Uterus (tissue), 4 donors: Measurements from ENCODE around the gene SAYSD1. TPM values are rescaled to one million over a fixed set of nuclear protein-coding genes. Genes with fewer than 3 reads are reported as not detected.
A peak's percentile ranks its signal among the peaks of the same experiment; 100 is the strongest.

Experiments
- DNase-seq, 2 donors: peaks; one replicate each; pipeline ENCODE4 v3.0.0-alpha.2; 2019 to 2020
- H3K27ac ChIP-seq, 2 donors: fragments of 200-600 bp; sonication (generic); 1 replicate in 1 of 2; 2 replicates in 1 of 2; pipeline ENCODE4 v1.5.1; 2016 to 2018
- H3K27me3 ChIP-seq, 2 donors: fragments of 200-600 bp; sonication (generic); one replicate each; pipeline ENCODE4 v1.5.1; 2018 to 2019; ENCODE audit warnings: control low read depth in 1 of 2
- H3K36me3 ChIP-seq, 2 donors: fragments of 200-600 bp; sonication (generic); one replicate each; pipeline ENCODE4 v1.5.1; 2019; ENCODE audit warnings: control low read depth in 1 of 2
- H3K4me1 ChIP-seq, 2 donors: fragments of 200-600 bp; sonication (generic); one replicate each; pipeline ENCODE4 v1.5.1; 2018 to 2019; ENCODE audit warnings: control low read depth in 1 of 2
- H3K4me3 ChIP-seq, 2 donors: fragments of 200-600 bp; sonication (generic); 1 replicate in 1 of 2; 2 replicates in 1 of 2; pipeline ENCODE4 v1.5.1; 2018 to 2019; ENCODE audit warnings: mild to moderate bottlenecking in 1 of 2
- H3K9me3 ChIP-seq, 2 donors: fragments of 200-600 bp; sonication (generic); one replicate each; pipeline ENCODE4 v1.5.1; 2019; ENCODE audit warnings: control low read depth in 1 of 2
- POLR2A ChIP-seq, 2 donors: fragments of 450-650 bp; IDR thresholded peaks; one replicate each; pipeline ENCODE4 v1.6.1; 2016; ENCODE audit warnings: antibody characterized with exemption in 2 of 2, mild to moderate bottlenecking in 1 of 2, moderate library complexity in 1 of 2
- intact Hi-C: fragments of 100-400 bp; cut with DNase I; formaldehyde crosslinking; loops from one replicate; pipeline ENCODE4 v1.15.1; 2023; ENCODE audit warnings: low total_unique reads
- total RNA-seq, 4 donors: library from RNA; depleted of rRNA in 3 of 4; stranded (reverse); fragments of >200 nt in 3 of 4; gene quantifications; one replicate each; pipeline versions ENCODE4 v1.1.0 to v1.2.4, GENCODE V29; 2014 to 2023
- TF ChIP-seq, protein P1 (sequence below), 4 experiments: fragments of 200-600 bp in 2 of 4; fragments of 450-650 bp in 2 of 4; sonication (generic) in 2 of 4; IDR thresholded peaks; one replicate each; pipeline ENCODE4 v1.5.1; 2016 to 2019; ENCODE audit warnings: antibody characterized with exemption in 4 of 4, mild to moderate bottlenecking in 2 of 4, moderate library complexity in 1 of 4
- donor health status: DM: yes; HTN: yes; CAD: no.

SAYSD1 gene, protein sequence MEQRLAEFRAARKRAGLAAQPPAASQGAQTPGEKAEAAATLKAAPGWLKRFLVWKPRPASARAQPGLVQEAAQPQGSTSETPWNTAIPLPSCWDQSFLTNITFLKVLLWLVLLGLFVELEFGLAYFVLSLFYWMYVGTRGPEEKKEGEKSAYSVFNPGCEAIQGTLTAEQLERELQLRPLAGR
- 10 to 100 TPM; 10.3 to 34.8 (median 15.9) TPM for total RNA-seq

- H3K27me3 ChIP-seq: no peaks in the 10 kb centered on the region
- peak; percentile 90 to 92 for DNase-seq
- TF ChIP-seq, protein P1, sequence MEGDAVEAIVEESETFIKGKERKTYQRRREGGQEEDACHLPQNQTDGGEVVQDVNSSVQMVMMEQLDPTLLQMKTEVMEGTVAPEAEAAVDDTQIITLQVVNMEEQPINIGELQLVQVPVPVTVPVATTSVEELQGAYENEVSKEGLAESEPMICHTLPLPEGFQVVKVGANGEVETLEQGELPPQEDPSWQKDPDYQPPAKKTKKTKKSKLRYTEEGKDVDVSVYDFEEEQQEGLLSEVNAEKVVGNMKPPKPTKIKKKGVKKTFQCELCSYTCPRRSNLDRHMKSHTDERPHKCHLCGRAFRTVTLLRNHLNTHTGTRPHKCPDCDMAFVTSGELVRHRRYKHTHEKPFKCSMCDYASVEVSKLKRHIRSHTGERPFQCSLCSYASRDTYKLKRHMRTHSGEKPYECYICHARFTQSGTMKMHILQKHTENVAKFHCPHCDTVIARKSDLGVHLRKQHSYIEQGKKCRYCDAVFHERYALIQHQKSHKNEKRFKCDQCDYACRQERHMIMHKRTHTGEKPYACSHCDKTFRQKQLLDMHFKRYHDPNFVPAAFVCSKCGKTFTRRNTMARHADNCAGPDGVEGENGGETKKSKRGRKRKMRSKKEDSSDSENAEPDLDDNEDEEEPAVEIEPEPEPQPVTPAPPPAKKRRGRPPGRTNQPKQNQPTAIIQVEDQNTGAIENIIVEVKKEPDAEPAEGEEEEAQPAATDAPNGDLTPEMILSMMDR (IDR thresholded peaks at IDR 0.05): no peak
- TF ChIP-seq POLR2A (IDR thresholded peaks at IDR 0.05): peak; percentile 45 to 79
- intact Hi-C loops: no loop called here
- H3K9me3 ChIP-seq: no peaks in the 10 kb centered on the region
- peak within 1 kb of the TSS; percentile 51 to 80 for H3K4me3 ChIP-seq
- no peaks in the 10 kb centered on the region for H3K36me3 ChIP-seq
- H3K27ac ChIP-seq: peak within 1 kb of the TSS; percentile 90 to 99
- H3K4me1 ChIP-seq: no peaks in the 10 kb centered on the region
Measured at GRCh38 chr6:39114704-39115599, at the start of gene SAYSD1. Gene SAYSD1, minus strand, starts transcription at chr6:39115186. Its CDS starts 97 bp downstream, at chr6:39115089.

- no peaks in the 10 kb centered on the region for H3K36me3 ChIP-seq
- no peak for TF ChIP-seq POLR2A (IDR thresholded peaks at IDR 0.05)
- TF ChIP-seq, protein P1 (IDR thresholded peaks at IDR 0.05): no peak
- H3K4me1 ChIP-seq: no peaks in the 10 kb centered on the region
- no peak for DNase-seq
- no peaks in the 10 kb centered on the region for H3K9me3 ChIP-seq
- H3K27ac ChIP-seq: no peak overlapping the region
- intact Hi-C loops: no loop called here
- no peak overlapping the region for H3K4me3 ChIP-seq
- H3K27me3 ChIP-seq: no peaks in the 10 kb centered on the region
Measured at GRCh38 chr6:39157511-39157910, 42.5 kb upstream of the SAYSD1 start.

GRCh38 chr6:39156801-39157200 is 41.8 kb upstream of the SAYSD1 start:
- DNase-seq: no peak
- no peak overlapping the region for H3K4me3 ChIP-seq

DNA sequence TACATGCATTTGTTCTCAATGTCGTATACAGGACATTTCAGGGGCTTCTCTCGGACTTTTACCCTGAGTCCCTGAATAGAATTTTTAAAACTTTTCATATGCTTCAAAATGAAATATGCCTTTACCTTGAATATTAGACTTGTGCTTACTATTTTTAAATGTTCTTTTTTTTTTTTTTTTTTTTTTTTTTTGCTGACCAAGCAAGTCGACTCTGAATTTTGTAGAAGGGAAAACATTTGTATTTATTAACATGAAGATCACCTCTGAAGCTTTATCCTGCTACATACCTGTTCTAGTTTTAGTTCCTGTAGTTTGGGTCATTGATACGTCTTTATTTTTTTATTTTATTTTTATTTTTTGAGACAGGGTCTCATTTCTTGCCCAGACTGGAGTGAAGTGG is 39.7 kb upstream of the SAYSD1 start:
- TF ChIP-seq, protein P1 (IDR thresholded peaks at IDR 0.05): no peak
- TF ChIP-seq POLR2A (IDR thresholded peaks at IDR 0.05): no peak
- DNase-seq: no peak
- Histone ChIP-seq H3K9me3 (no peaks in the 10 kb centered on the region), H3K27me3 (no peaks in the 10 kb centered on the region), H3K36me3 (no peaks in the 10 kb centered on the region), H3K27ac (no peak overlapping the region), H3K4me1 (no peaks in the 10 kb centered on the region), H3K4me3 (no peak overlapping the region)
- intact Hi-C loops: no loop called here

More at GRCh38 chr6:39156801-39157200, 41.8 kb upstream of the SAYSD1 start:
- H3K36me3 ChIP-seq: no peaks in the 10 kb centered on the region
- no peaks in the 10 kb centered on the region for H3K4me1 ChIP-seq
- H3K9me3 ChIP-seq: no peaks in the 10 kb centered on the region
- H3K27ac ChIP-seq: no peak overlapping the region
- TF ChIP-seq, protein P1 (IDR thresholded peaks at IDR 0.05): no peak
- TF ChIP-seq POLR2A (IDR thresholded peaks at IDR 0.05): no peak
- H3K27me3 ChIP-seq: no peaks in the 10 kb centered on the region
- intact Hi-C loops: no loop called here
